Loucy (cell line): ENCODE data around the gene VPS13D.

ENCODE experiments used
- H2AFZ ChIP-seq: fragments of 200-600 bp; sonication (generic); 2 replicates; pipeline ENCODE4 v1.6.0; 2016; ENCODE audit warnings: antibody characterized with exemption, mild to moderate bottlenecking, low read length, moderate library complexity
- H3F3A ChIP-seq: fragments of 200-600 bp; 2 replicates; pipeline ENCODE4 v1.6.0; 2016; ENCODE audit warnings: antibody characterized with exemption, low read depth, mild to moderate bottlenecking
- H3K27me3 ChIP-seq: fragments of 200-600 bp; sonication (generic); 2 replicates; pipeline ENCODE4 v1.6.1; 2014; ENCODE audit warnings: low read length, mild to moderate bottlenecking; ENCODE audit not compliant: insufficient read depth, poor library complexity, severe bottlenecking
- H3K36me3 ChIP-seq: fragments of 200-600 bp; sonication (generic); 2 replicates; pipeline ENCODE4 v1.6.1; 2016; ENCODE audit warnings: low read length; ENCODE audit not compliant: insufficient read depth
- H3K4me1 ChIP-seq: fragments of 200-600 bp; sonication (generic); 2 replicates; pipeline ENCODE4 v1.5.1; 2014; ENCODE audit warnings: low read length, mild to moderate bottlenecking; ENCODE audit not compliant: insufficient read depth, poor library complexity, severe bottlenecking
- H3K4me2 ChIP-seq: fragments of 200-600 bp; sonication (generic); 2 replicates; pipeline ENCODE4 v1.6.0; 2014; ENCODE audit warnings: antibody characterized with exemption, low read length, low read depth, mild to moderate bottlenecking; ENCODE audit not compliant: poor library complexity, severe bottlenecking
- H3K4me3 ChIP-seq: fragments of 200-600 bp; sonication (generic); 2 replicates; pipeline ENCODE4 v1.5.1; 2014; ENCODE audit warnings: low read length, mild to moderate bottlenecking, mixed read lengths; ENCODE audit not compliant: poor library complexity, severe bottlenecking
- H3K79me2 ChIP-seq: fragments of 200-600 bp; sonication (generic); 2 replicates; pipeline ENCODE4 v1.6.1; 2014; ENCODE audit warnings: low read length; ENCODE audit not compliant: insufficient read depth
- H3K9ac ChIP-seq: fragments of 200-600 bp; sonication (generic); 2 replicates; pipeline ENCODE4 v1.6.0; 2014; ENCODE audit warnings: mild to moderate bottlenecking, low read depth, low read length, moderate library complexity; ENCODE audit not compliant: poor library complexity, severe bottlenecking
- H3K9me2 ChIP-seq: fragments of 200-600 bp; sonication (generic); replicated peaks from 2 replicates; pipeline ENCODE4 v1.6.1; 2016; ENCODE audit warnings: low read depth, low read length, mixed read lengths
- H3K9me3 ChIP-seq: fragments of 200-600 bp; sonication (generic); 2 replicates; pipeline ENCODE4 v1.6.1; 2014; ENCODE audit warnings: mild to moderate bottlenecking, antibody characterized with exemption, low read length, low read depth; ENCODE audit not compliant: insufficient read depth
- H4K20me1 ChIP-seq: fragments of 200-600 bp; sonication (generic); 2 replicates; pipeline ENCODE4 v1.6.0; 2014; ENCODE audit warnings: antibody characterized with exemption, low read length, mild to moderate bottlenecking; ENCODE audit not compliant: insufficient read depth, poor library complexity, severe bottlenecking
- EZH2phosphoT487 ChIP-seq: fragments of 200-600 bp; IDR thresholded peaks from 2 replicates; pipeline ENCODE4 v1.6.1; 2018; ENCODE audit warnings: antibody characterized with exemption, mild to moderate bottlenecking, moderate library complexity, borderline replicate concordance
- TF ChIP-seq, protein P1 (sequence below): fragments of 200-600 bp; sonication (generic); conservative IDR thresholded peaks from 2 replicates; pipeline ENCODE4 v1.5.1; 2014; ENCODE audit warnings: mild to moderate bottlenecking, antibody characterized with exemption, low read length

The VPS13D gene

DNA sequence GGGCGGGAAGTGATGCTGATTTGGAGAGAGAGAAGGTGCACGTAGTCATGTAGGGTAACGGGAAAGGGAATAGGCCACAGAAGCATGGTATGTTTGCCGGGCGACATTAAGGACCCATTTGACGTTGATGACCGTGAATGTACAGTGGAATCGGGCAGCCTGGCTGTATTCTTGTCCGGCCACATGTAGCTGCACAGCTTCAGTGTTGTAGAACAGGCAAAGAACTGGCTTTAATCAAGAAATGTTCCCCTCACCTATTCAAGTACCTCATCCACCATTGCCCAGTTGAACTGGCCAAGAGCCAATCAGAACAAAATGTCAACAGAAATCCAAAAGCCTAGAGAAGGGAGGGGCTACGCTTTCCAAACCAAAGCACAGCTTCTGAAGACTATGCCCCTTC, 283.4 kb downstream of the VPS13D start:
- no peak for TF ChIP-seq EZH2phosphoT487
- TF ChIP-seq, protein P1, sequence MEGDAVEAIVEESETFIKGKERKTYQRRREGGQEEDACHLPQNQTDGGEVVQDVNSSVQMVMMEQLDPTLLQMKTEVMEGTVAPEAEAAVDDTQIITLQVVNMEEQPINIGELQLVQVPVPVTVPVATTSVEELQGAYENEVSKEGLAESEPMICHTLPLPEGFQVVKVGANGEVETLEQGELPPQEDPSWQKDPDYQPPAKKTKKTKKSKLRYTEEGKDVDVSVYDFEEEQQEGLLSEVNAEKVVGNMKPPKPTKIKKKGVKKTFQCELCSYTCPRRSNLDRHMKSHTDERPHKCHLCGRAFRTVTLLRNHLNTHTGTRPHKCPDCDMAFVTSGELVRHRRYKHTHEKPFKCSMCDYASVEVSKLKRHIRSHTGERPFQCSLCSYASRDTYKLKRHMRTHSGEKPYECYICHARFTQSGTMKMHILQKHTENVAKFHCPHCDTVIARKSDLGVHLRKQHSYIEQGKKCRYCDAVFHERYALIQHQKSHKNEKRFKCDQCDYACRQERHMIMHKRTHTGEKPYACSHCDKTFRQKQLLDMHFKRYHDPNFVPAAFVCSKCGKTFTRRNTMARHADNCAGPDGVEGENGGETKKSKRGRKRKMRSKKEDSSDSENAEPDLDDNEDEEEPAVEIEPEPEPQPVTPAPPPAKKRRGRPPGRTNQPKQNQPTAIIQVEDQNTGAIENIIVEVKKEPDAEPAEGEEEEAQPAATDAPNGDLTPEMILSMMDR = no peak
- no peak overlapping the region for H2AFZ ChIP-seq
- no peak overlapping the region for H3K4me2 ChIP-seq
- no peaks in the 10 kb centered on the region for H3K9me3 ChIP-seq
- H3K79me2 ChIP-seq = no peaks in the 10 kb centered on the region
- H4K20me1 ChIP-seq = no peaks in the 10 kb centered on the region
- H3F3A ChIP-seq = no peaks in the 10 kb centered on the region
- H3K9ac ChIP-seq = no peak overlapping the region
- H3K36me3 ChIP-seq = peaks cover 10% of the 10 kb centered on the region; the same call in 1 of the 2 replicates
- no peaks in the 10 kb centered on the region for H3K9me2 ChIP-seq
- H3K4me3 ChIP-seq = no peak overlapping the region
- H3K4me1 ChIP-seq = peaks cover 12% of the 10 kb centered on the region
- H3K27me3 ChIP-seq = no peaks in the 10 kb centered on the region

DNA sequence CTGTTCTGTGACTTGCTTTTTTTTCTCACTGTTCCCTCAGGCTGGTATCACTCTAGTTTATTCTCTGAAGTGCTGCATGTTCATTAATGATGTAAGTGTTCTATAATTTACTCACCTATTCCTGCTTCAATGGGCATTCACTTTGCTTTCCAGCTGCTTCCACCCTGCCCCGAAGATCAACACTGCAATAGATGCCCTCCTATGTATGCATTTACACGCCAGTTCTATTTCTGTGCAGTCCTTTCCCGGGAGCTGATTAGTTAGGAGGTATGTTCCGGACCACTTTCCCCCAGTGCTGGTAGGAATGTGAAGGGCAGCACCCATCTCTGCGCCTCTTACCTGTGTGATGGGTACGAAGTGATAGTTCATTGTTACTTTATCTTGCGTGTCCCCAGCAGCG, 284.8 kb downstream of the VPS13D start:
- Histone ChIP-seq H3K4me2 (no peak overlapping the region), H3K36me3 (no peaks in the 10 kb centered on the region), H3K4me1 (peaks cover 12% of the 10 kb centered on the region), H3K9ac (no peak overlapping the region), H3K9me3 (no peaks in the 10 kb centered on the region), H2AFZ (no peak overlapping the region), H4K20me1 (no peaks in the 10 kb centered on the region), H3K9me2 (no peaks in the 10 kb centered on the region), H3K4me3 (no peak overlapping the region), H3K79me2 (no peaks in the 10 kb centered on the region), H3F3A (no peaks in the 10 kb centered on the region), H3K27me3 (no peaks in the 10 kb centered on the region)
- TF ChIP-seq, protein P1 = no peak
- TF ChIP-seq EZH2phosphoT487 = no peak

DNA sequence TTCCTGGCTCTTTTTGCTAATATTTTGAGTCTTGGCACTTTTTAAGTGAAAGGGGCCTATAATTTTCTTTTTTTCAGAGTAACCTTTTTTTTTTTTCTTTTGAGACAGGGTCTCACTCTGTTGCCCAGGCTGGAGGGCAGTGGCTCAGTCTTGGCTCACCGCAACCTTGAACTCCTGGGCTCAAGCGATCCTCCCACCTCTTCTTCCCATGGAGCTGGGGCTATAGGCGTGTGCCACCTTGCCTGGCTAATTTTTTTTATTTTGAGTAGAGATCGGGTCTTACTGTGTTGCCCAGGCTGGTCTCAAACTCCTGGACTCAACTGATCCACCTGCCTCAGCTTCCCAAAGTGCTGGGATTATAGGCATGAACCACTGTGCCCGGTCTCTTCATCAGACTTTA, 285.4 kb downstream of the VPS13D start:
- H3K36me3 ChIP-seq = no peaks in the 10 kb centered on the region

More for the DNA sequence above, 285.4 kb downstream of the VPS13D start:
- H4K20me1 ChIP-seq = no peaks in the 10 kb centered on the region
- no peaks in the 10 kb centered on the region for H3F3A ChIP-seq
- no peaks in the 10 kb centered on the region for H3K9me3 ChIP-seq
- no peak for TF ChIP-seq EZH2phosphoT487
- TF ChIP-seq, protein P1 = no peak
- H3K4me1 ChIP-seq = peaks cover 8% of the 10 kb centered on the region
- H3K9ac ChIP-seq = no peak overlapping the region
- no peaks in the 10 kb centered on the region for H3K79me2 ChIP-seq
- no peak overlapping the region for H3K4me2 ChIP-seq
- H3K27me3 ChIP-seq = no peaks in the 10 kb centered on the region
- H2AFZ ChIP-seq = no peak overlapping the region
- no peaks in the 10 kb centered on the region for H3K9me2 ChIP-seq
- H3K4me3 ChIP-seq = no peak overlapping the region
